GM12878 (cell line): ENCODE results near the gene NUDT16L1.

Experiments
- TF ChIP-seq, protein P1 (sequence below), 3 experiments: IDR thresholded peaks in 2 of 3; conservative IDR thresholded peaks in 1 of 3; 2 replicates each; pipeline ENCODE4 v1.5.1; 2011; ENCODE audit warnings: low read depth in 3 of 3, low read length in 3 of 3, mild to moderate bottlenecking in 3 of 3, control low read depth in 2 of 3, moderate library complexity in 2 of 3, inconsistent platforms in 1 of 3, mixed read lengths in 1 of 3; ENCODE audit not compliant: control insufficient read depth in 2 of 3, insufficient read depth in 1 of 3; ENCODE audit errors: extremely low read depth in 1 of 3
- TF ChIP-seq, protein P2 (sequence below): IDR thresholded peaks from 2 replicates; pipeline ENCODE4 v1.6.1; 2012; ENCODE audit warnings: mild to moderate bottlenecking, low read depth, low read length
- TF ChIP-seq, protein P3 (sequence below): IDR thresholded peaks from 2 replicates; pipeline ENCODE4 v1.6.1; 2012; ENCODE audit warnings: low read depth, low read length, improper control_type of control experiment

DNA sequence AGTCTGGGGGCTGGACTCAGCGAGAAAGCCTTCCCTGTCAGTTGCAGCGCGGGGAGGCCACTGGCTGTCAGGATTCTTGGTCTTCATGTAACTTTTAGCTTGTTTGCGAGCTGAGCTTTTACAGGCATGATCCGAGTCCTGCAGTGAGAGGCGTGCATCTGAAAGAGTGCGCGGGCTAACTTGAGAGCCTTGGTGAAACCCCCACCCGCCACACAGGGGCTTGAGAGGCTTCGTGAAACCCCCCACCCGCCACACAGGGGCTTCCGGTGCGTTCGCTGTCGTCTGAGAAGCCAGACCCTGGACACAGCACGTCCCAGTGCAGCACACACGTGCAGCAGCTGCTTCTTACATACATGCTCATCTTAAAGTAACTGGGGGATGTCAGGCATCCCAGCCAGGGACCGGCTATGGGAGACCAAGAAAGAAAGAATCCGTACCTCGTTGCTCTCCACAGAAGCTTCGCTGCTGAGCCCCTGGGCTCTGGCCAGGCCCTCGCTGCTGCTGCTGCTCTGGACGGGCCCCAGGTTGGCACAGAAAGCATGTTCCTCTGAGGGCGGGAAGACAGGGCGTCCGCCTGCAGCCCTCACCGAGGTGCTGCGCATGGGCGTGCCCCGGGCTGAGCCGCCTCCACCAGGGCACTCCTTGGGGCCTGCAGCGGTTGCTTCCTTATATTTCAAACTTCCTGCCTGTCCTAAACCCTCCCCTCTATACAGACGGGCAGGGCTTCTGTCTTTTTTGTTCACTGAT is 7.8 kb downstream of the NUDT16L1 start:
- TF ChIP-seq, protein P1, sequence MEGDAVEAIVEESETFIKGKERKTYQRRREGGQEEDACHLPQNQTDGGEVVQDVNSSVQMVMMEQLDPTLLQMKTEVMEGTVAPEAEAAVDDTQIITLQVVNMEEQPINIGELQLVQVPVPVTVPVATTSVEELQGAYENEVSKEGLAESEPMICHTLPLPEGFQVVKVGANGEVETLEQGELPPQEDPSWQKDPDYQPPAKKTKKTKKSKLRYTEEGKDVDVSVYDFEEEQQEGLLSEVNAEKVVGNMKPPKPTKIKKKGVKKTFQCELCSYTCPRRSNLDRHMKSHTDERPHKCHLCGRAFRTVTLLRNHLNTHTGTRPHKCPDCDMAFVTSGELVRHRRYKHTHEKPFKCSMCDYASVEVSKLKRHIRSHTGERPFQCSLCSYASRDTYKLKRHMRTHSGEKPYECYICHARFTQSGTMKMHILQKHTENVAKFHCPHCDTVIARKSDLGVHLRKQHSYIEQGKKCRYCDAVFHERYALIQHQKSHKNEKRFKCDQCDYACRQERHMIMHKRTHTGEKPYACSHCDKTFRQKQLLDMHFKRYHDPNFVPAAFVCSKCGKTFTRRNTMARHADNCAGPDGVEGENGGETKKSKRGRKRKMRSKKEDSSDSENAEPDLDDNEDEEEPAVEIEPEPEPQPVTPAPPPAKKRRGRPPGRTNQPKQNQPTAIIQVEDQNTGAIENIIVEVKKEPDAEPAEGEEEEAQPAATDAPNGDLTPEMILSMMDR (IDR thresholded peaks at IDR 0.05 in 2 of 3, conservative IDR thresholded peaks at IDR 0.05 in 1 of 3; ENCODE audit: control insufficient read depth in 2 of 3, extremely low read depth in 1 of 3, insufficient read depth in 1 of 3, low read depth in 3 of 3, low read length in 3 of 3): no peak
- TF ChIP-seq, protein P2, sequence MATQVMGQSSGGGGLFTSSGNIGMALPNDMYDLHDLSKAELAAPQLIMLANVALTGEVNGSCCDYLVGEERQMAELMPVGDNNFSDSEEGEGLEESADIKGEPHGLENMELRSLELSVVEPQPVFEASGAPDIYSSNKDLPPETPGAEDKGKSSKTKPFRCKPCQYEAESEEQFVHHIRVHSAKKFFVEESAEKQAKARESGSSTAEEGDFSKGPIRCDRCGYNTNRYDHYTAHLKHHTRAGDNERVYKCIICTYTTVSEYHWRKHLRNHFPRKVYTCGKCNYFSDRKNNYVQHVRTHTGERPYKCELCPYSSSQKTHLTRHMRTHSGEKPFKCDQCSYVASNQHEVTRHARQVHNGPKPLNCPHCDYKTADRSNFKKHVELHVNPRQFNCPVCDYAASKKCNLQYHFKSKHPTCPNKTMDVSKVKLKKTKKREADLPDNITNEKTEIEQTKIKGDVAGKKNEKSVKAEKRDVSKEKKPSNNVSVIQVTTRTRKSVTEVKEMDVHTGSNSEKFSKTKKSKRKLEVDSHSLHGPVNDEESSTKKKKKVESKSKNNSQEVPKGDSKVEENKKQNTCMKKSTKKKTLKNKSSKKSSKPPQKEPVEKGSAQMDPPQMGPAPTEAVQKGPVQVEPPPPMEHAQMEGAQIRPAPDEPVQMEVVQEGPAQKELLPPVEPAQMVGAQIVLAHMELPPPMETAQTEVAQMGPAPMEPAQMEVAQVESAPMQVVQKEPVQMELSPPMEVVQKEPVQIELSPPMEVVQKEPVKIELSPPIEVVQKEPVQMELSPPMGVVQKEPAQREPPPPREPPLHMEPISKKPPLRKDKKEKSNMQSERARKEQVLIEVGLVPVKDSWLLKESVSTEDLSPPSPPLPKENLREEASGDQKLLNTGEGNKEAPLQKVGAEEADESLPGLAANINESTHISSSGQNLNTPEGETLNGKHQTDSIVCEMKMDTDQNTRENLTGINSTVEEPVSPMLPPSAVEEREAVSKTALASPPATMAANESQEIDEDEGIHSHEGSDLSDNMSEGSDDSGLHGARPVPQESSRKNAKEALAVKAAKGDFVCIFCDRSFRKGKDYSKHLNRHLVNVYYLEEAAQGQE: no peak
- TF ChIP-seq, protein P3, sequence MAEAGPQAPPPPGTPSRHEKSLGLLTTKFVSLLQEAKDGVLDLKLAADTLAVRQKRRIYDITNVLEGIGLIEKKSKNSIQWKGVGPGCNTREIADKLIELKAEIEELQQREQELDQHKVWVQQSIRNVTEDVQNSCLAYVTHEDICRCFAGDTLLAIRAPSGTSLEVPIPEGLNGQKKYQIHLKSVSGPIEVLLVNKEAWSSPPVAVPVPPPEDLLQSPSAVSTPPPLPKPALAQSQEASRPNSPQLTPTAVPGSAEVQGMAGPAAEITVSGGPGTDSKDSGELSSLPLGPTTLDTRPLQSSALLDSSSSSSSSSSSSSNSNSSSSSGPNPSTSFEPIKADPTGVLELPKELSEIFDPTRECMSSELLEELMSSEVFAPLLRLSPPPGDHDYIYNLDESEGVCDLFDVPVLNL: no peak
